H9 (cell line): ENCODE data around the gene ORMDL2. TPM values are rescaled to one million over a fixed set of nuclear protein-coding genes. Genes with fewer than 3 reads are reported as not detected.

Experiments used
- DNase-seq: peaks from one replicate; pipeline ENCODE4 v3.0.0-alpha.2; 2017
- H2AFZ ChIP-seq: one replicate; pipeline ENCODE4 v1.6.1; 2013; ENCODE audit warnings: mild to moderate bottlenecking, low read length, control low read depth, moderate library complexity
- H2AK5ac ChIP-seq: 2 replicates; pipeline ENCODE4 v1.6.1; 2013; ENCODE audit warnings: low read length, control low read depth, mixed read lengths; ENCODE audit not compliant: insufficient read length
- H2BK120ac ChIP-seq: one replicate; pipeline ENCODE4 v1.6.1; 2013; ENCODE audit warnings: low read depth, mild to moderate bottlenecking, low read length, control low read depth, inconsistent platforms; ENCODE audit not compliant: poor library complexity, severe bottlenecking
- H2BK12ac ChIP-seq: 2 replicates; pipeline ENCODE4 v1.6.1; 2013; ENCODE audit warnings: low read length, control low read depth, mixed read lengths, low read depth; ENCODE audit not compliant: insufficient read length
- H2BK15ac ChIP-seq: 2 replicates; pipeline ENCODE4 v1.6.1; 2013; ENCODE audit warnings: low read depth, low read length, control low read depth
- H2BK20ac ChIP-seq: one replicate; pipeline ENCODE4 v1.6.1; 2013; ENCODE audit warnings: low read depth, mild to moderate bottlenecking, low read length, control low read depth, inconsistent platforms; ENCODE audit not compliant: poor library complexity, severe bottlenecking
- H2BK5ac ChIP-seq: 2 replicates; pipeline ENCODE4 v1.6.1; 2013; ENCODE audit warnings: low read length, control low read depth, mixed read lengths; ENCODE audit not compliant: insufficient read length
- H3K14ac ChIP-seq: 2 replicates; pipeline ENCODE4 v1.6.1; 2013; ENCODE audit warnings: low read length, control low read depth; ENCODE audit not compliant: insufficient read depth
- H3K18ac ChIP-seq: 2 replicates; pipeline ENCODE4 v1.6.1; 2013; ENCODE audit warnings: low read depth, mild to moderate bottlenecking, mixed read lengths, low read length, control low read depth; ENCODE audit not compliant: insufficient read length
- H3K23ac ChIP-seq: 2 replicates; pipeline ENCODE4 v1.6.1; 2013; ENCODE audit warnings: low read length, control low read depth, mixed read lengths, low read depth; ENCODE audit not compliant: insufficient read length
- H3K23me2 ChIP-seq: 2 replicates; pipeline ENCODE4 v1.6.1; 2013; ENCODE audit warnings: low read depth, mild to moderate bottlenecking, mixed read lengths, low read length, control low read depth; ENCODE audit not compliant: insufficient read length, poor library complexity, severe bottlenecking
- H3K27ac ChIP-seq: 2 replicates; pipeline ENCODE4 v1.5.1; 2013; ENCODE audit warnings: low read length, control low read depth, mixed read lengths, low read depth; ENCODE audit not compliant: insufficient read length
- H3K27me3 ChIP-seq: 2 replicates; pipeline ENCODE4 v1.6.1; 2013; ENCODE audit warnings: low read length, control low read depth, inconsistent platforms; ENCODE audit not compliant: insufficient read depth
- H3K4ac ChIP-seq: 2 replicates; pipeline ENCODE4 v1.6.1; 2013; ENCODE audit warnings: low read depth, mild to moderate bottlenecking, control low read depth, inconsistent platforms, low read length, moderate library complexity
- H3K4me1 ChIP-seq: 2 replicates; pipeline ENCODE4 v1.6.1; 2013; ENCODE audit warnings: low read length, control low read depth, inconsistent platforms; ENCODE audit not compliant: insufficient read depth
- H3K4me2 ChIP-seq: 2 replicates; pipeline ENCODE4 v1.6.1; 2013; ENCODE audit warnings: low read length, control low read depth, mixed read lengths; ENCODE audit not compliant: insufficient read length, insufficient read depth
- H3K56ac ChIP-seq: 2 replicates; pipeline ENCODE4 v1.6.1; 2013; ENCODE audit warnings: low read depth, mild to moderate bottlenecking, mixed read lengths, low read length, control low read depth; ENCODE audit not compliant: insufficient read length
- H3K79me1 ChIP-seq: 2 replicates; pipeline ENCODE4 v1.6.1; 2013; ENCODE audit warnings: low read depth, mild to moderate bottlenecking, moderate library complexity, low read length, control low read depth, inconsistent platforms; ENCODE audit not compliant: insufficient read depth, poor library complexity, severe bottlenecking
- H3K79me2 ChIP-seq: 2 replicates; pipeline ENCODE4 v1.6.1; 2013; ENCODE audit warnings: low read length, control low read depth, inconsistent platforms; ENCODE audit not compliant: insufficient read depth
- H3K9ac ChIP-seq: 2 replicates; pipeline ENCODE4 v1.6.1; 2013; ENCODE audit warnings: low read length, control low read depth, mixed read lengths; ENCODE audit not compliant: insufficient read length; ENCODE audit errors: extremely low read depth
- H3K9me3 ChIP-seq: one replicate; pipeline ENCODE4 v1.6.1; 2013; ENCODE audit warnings: low read depth, low read length, inconsistent platforms; ENCODE audit not compliant: control insufficient read depth
- H3T11ph ChIP-seq: one replicate; pipeline ENCODE4 v1.6.1; 2013; ENCODE audit warnings: mild to moderate bottlenecking, low read length, control low read depth, inconsistent platforms
- H4K20me1 ChIP-seq: one replicate; pipeline ENCODE4 v1.6.1; 2013; ENCODE audit not compliant: control insufficient read depth, insufficient read length, insufficient read depth
- H4K5ac ChIP-seq: 2 replicates; pipeline ENCODE4 v1.6.1; 2013; ENCODE audit warnings: low read depth, mild to moderate bottlenecking, mixed read lengths, low read length, control low read depth; ENCODE audit not compliant: insufficient read length
- H4K8ac ChIP-seq: replicated peaks from 2 replicates; pipeline ENCODE4 v1.6.1; 2013; ENCODE audit warnings: low read length, control low read depth, mixed read lengths, low read depth; ENCODE audit not compliant: insufficient read length
- H4K91ac ChIP-seq: 2 replicates; pipeline ENCODE4 v1.6.1; 2013; ENCODE audit warnings: low read depth, mild to moderate bottlenecking, moderate library complexity, mixed read lengths, low read length, control low read depth; ENCODE audit not compliant: insufficient read length
- H3K27ac Mint-ChIP-seq, 3 experiments: 2 replicates in 2 of 3; 3 replicates in 1 of 3; pipeline ENCODE4 v1.8.0; 2020 to 2021; ENCODE audit warnings: mixed read lengths in 3 of 3, mild to moderate bottlenecking in 1 of 3, moderate library complexity in 1 of 3
- H3K27me3 Mint-ChIP-seq: 2 replicates; pipeline ENCODE4 v1.8.0; 2021; ENCODE audit warnings: low read depth, mild to moderate bottlenecking, moderate library complexity, mixed read lengths
- H3K36me3 Mint-ChIP-seq, 3 experiments: 2 replicates in 2 of 3; 3 replicates in 1 of 3; pipeline ENCODE4 v1.8.0; 2020 to 2021; ENCODE audit warnings: low read depth in 3 of 3, mixed read lengths in 3 of 3; ENCODE audit not compliant: insufficient read depth in 1 of 3
- H3K4me1 Mint-ChIP-seq, 2 experiments: 2 replicates each; pipeline ENCODE4 v1.8.0; 2020; ENCODE audit warnings: mixed read lengths in 2 of 2
- H3K4me3 Mint-ChIP-seq, 2 experiments: 2 replicates in 1 of 2; 3 replicates in 1 of 2; pipeline ENCODE4 v1.8.0; 2020 to 2021; ENCODE audit warnings: mild to moderate bottlenecking in 2 of 2, mixed read lengths in 2 of 2, moderate library complexity in 1 of 2
- H3K9me3 Mint-ChIP-seq, 2 experiments: 2 replicates in 1 of 2; 3 replicates in 1 of 2; pipeline ENCODE4 v1.8.0; 2020; ENCODE audit warnings: mild to moderate bottlenecking in 2 of 2, mixed read lengths in 2 of 2, moderate library complexity in 1 of 2
- WGBS: extraction: QIAGEN DNeasy Blood & Tissue Kit; methylation state at CpG from one replicate; pipeline ENCODE4 v1.1.7; 2013; ENCODE audit warnings: missing lambda C conversion rate, low lambda C conversion rate, mixed read lengths; ENCODE audit not compliant: insufficient read length; ENCODE audit errors: extremely low coverage; 5-methylcytosine and 5-hydroxymethylcytosine counted together
- total RNA-seq: library from RNA; stranded (reverse); gene quantifications from 2 replicates; pipeline ENCODE4 v1.2.1, GENCODE V29; 2021
- TF ChIP-seq, protein P1 (sequence below): fragments of 200-600 bp; sonication (generic); conservative IDR thresholded peaks from 3 replicates; pipeline ENCODE4 v1.8.0; 2021; ENCODE audit warnings: antibody characterized with exemption, mild to moderate bottlenecking

Gene ORMDL2
- total RNA-seq, 1 experiment from 2014 or later: 51.3 TPM

DNA sequence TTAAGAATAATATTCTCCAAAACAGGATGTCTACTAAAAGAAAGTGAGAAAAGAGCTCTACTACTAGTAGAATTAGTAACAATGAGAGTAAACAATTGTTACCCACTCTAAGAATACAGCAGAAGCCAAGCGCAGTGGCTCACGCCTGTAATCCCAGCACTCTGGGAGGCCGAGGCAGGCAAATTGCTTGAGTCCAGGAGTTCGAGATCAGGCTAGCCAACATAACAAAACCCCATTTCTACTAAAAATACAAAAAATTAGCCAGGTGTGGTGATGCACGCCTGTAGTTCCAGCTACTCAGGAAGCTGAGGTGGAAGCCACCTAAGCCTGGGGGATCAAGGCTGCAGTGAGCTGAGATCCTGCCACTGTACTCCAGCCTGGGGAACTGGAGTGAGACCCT, 6.9 kb downstream of the ORMDL2 start:
- no peak overlapping the region for H3K18ac ChIP-seq
- Mint-ChIP-seq H3K4me3 (no peak overlapping the region), H3K27ac (0 out of 7 replicates have a peak overlapping the region, but pooled peaks of 1 of the 3 experiments have one; percentile 12), H3K36me3 (peaks cover 28 to 54% (median 52%) of the 10 kb centered on the region in 3 experiments; a peak in 6 of 7 replicates), H3K4me1 (peaks cover 31 to 33% of the 10 kb centered on the region in 2 experiments), H3K9me3 (no peaks in the 10 kb centered on the region), H3K27me3 (no peaks in the 10 kb centered on the region)
- no peak overlapping the region for H3K9ac ChIP-seq
- H2BK5ac ChIP-seq: no peak overlapping the region
- no peak overlapping the region for H2BK20ac ChIP-seq
- no peak overlapping the region for H4K5ac ChIP-seq
- H4K8ac ChIP-seq: no peak overlapping the region
- peaks cover 2% of the 10 kb centered on the region for H3K79me1 ChIP-seq
- no peak overlapping the region for H3K4ac ChIP-seq
- no peak overlapping the region for H2BK15ac ChIP-seq
- H3K23ac ChIP-seq: no peak overlapping the region
- no peak overlapping the region for H2BK120ac ChIP-seq
- H4K20me1 ChIP-seq: no peaks in the 10 kb centered on the region
- no peaks in the 10 kb centered on the region for H3K4me1 ChIP-seq
- no peak overlapping the region for H2BK12ac ChIP-seq
- no peaks in the 10 kb centered on the region for H3K27me3 ChIP-seq
- no CpG with 5 or more reads among the region's 5 CpGs for WGBS
- no peak for DNase-seq
- H3K14ac ChIP-seq: no peak overlapping the region
- TF ChIP-seq, protein P1, sequence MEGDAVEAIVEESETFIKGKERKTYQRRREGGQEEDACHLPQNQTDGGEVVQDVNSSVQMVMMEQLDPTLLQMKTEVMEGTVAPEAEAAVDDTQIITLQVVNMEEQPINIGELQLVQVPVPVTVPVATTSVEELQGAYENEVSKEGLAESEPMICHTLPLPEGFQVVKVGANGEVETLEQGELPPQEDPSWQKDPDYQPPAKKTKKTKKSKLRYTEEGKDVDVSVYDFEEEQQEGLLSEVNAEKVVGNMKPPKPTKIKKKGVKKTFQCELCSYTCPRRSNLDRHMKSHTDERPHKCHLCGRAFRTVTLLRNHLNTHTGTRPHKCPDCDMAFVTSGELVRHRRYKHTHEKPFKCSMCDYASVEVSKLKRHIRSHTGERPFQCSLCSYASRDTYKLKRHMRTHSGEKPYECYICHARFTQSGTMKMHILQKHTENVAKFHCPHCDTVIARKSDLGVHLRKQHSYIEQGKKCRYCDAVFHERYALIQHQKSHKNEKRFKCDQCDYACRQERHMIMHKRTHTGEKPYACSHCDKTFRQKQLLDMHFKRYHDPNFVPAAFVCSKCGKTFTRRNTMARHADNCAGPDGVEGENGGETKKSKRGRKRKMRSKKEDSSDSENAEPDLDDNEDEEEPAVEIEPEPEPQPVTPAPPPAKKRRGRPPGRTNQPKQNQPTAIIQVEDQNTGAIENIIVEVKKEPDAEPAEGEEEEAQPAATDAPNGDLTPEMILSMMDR: no peak
- H4K91ac ChIP-seq: no peak overlapping the region
- H3T11ph ChIP-seq: no peak overlapping the region
- H3K9me3 ChIP-seq: no peaks in the 10 kb centered on the region
- H3K4me2 ChIP-seq: no peak overlapping the region
- H3K79me2 ChIP-seq: no peaks in the 10 kb centered on the region; the same call in 1 of the 2 replicates
- H2AK5ac ChIP-seq: no peak overlapping the region
- H3K23me2 ChIP-seq: peaks cover 3% of the 10 kb centered on the region
- H3K27ac ChIP-seq: no peak overlapping the region
- no peak overlapping the region for H3K56ac ChIP-seq
- no peak overlapping the region for H2AFZ ChIP-seq
